ENCODE results near the gene PTPN4.

- no peak for TF ChIP-seq CREB1 (IDR thresholded peaks at IDR 0.05)
- TF ChIP-seq CREB1 (CRISPR knock-in tag; IDR thresholded peaks at IDR 0.05): no peak
- no peak for TF ChIP-seq ZNF274 (IDR thresholded peaks at IDR 0.05; ENCODE audit: borderline replicate concordance, low read depth, low read length)
- TF ChIP-seq TAF1 (IDR thresholded peaks at IDR 0.05; ENCODE audit: control insufficient read depth, extremely low read depth, insufficient read depth, low read length, severe bottlenecking): no peak
- TF ChIP-seq ESRRA (IDR thresholded peaks at IDR 0.05; ENCODE audit: borderline replicate concordance, low read depth): no peak
- no peak for TF ChIP-seq CTCF (IDR thresholded peaks at IDR 0.05 in 2 of 3, conservative IDR thresholded peaks at IDR 0.05 in 1 of 3; ENCODE audit: insufficient read depth in 2 of 3, low read depth in 1 of 3, low read length in 3 of 3)
- TF ChIP-seq ZNF449 (CRISPR knock-in tag; IDR thresholded peaks at IDR 0.05): no peak
These were observed 11.6 kb downstream of the PTPN4 start for GRCh38 chr2:119771331-119771730.

Measured in K562 (cell line).